AG04450 (cell line): ENCODE results near the gene KIF6. TPM values are rescaled to one million over a fixed set of nuclear protein-coding genes. Genes with fewer than 3 reads are reported as not detected.

Source experiments
- CTCF ChIA-PET: fragments of 300-600, 350-600 bp; formaldehyde crosslinking; extraction: SDS; loops from one replicate; lab custom pipeline; 2022; ENCODE audit warnings: antibody characterized with exemption, inconsistent platforms; lab: Charles Lee
- POLR2A ChIA-PET: fragments of 350-600 bp; formaldehyde crosslinking; extraction: SDS; loops from one replicate; lab custom pipeline; 2021; ENCODE audit warnings: antibody characterized with exemption, inconsistent platforms; lab: Yijun Ruan, JAX
- DNase-seq: peaks from one replicate; pipeline ENCODE4 v3.0.0-alpha.2; 2011; ENCODE audit warnings: low read depth, low spot score
- H3K27ac ChIP-seq: one replicate; pipeline ENCODE4 v1.5.1; 2012; ENCODE audit warnings: low read depth, low read length, control low read depth
- H3K27me3 ChIP-seq: one replicate; pipeline ENCODE4 v1.6.0; 2012; ENCODE audit warnings: low read length; ENCODE audit not compliant: control insufficient read depth, insufficient read depth
- H3K4me3 ChIP-seq: 2 replicates; pipeline ENCODE4 v1.5.1; 2011; ENCODE audit warnings: mild to moderate bottlenecking, low read depth, low read length, control low read depth
- H3K9me3 ChIP-seq: 2 replicates; pipeline ENCODE4 v1.5.1; 2012; ENCODE audit warnings: low read length; ENCODE audit not compliant: control insufficient read depth, insufficient read depth
- CTCF ChIP-seq: IDR thresholded peaks from 2 replicates; pipeline ENCODE4 v1.5.1; 2011; ENCODE audit warnings: low read depth, low read length, control low read depth, inconsistent platforms
- polyA plus RNA-seq: library from polyadenylated mRNA; depleted of rRNA; stranded (reverse); fragments of >200 nt; gene quantifications from 2 replicates; pipeline ENCODE4 v1.2.3, GENCODE V29; 2011

Gene KIF6
- polyA plus RNA-seq, 1 experiment, result 0.02 TPM

- CTCF ChIA-PET, result interaction anchor here (0.5 to 4.4 kb wide), 12 partner anchors 12 to 431 kb away, joined by 3 to 31 read pairs (median 8); no protein-coding TSS in a partner anchor
- POLR2A ChIA-PET, result no interaction called here
- H3K27me3 ChIP-seq, result no peaks in the 10 kb centered on the region
- H3K9me3 ChIP-seq, result no peaks in the 10 kb centered on the region
- TF ChIP-seq CTCF, result no peak
- H3K27ac ChIP-seq, result no peak overlapping the region
- H3K4me3 ChIP-seq, result no peak overlapping the region
- DNase-seq, result no peak
These were observed 421.6 kb downstream of the KIF6 start for GRCh38 chr6:39303425-39304153.

GRCh38 chr6:39302669-39303424 is 422.4 kb downstream of the KIF6 start:
- ChIA-PET POLR2A (no interaction called here), CTCF (interaction anchor here (0.5 to 4.4 kb wide), 11 partner anchors 11 to 430 kb away, joined by 3 to 31 read pairs (median 8); no protein-coding TSS in a partner anchor)
- TF ChIP-seq CTCF, result peak; percentile 81
- DNase-seq, result peak; percentile 2
- no peaks in the 10 kb centered on the region for H3K27me3 ChIP-seq
- H3K27ac ChIP-seq, result no peak overlapping the region
- no peaks in the 10 kb centered on the region for H3K9me3 ChIP-seq
- H3K4me3 ChIP-seq, result no peak overlapping the region

- ChIA-PET POLR2A (no interaction called here), CTCF (interaction anchor here (1.5 to 4.4 kb wide), 5 partner anchors 137 to 429 kb away, joined by 8 to 31 read pairs (median 18); no protein-coding TSS in a partner anchor)
- no peak for TF ChIP-seq CTCF
- no peak overlapping the region for H3K4me3 ChIP-seq
- H3K9me3 ChIP-seq, result no peaks in the 10 kb centered on the region
- DNase-seq, result no peak
- H3K27me3 ChIP-seq, result no peaks in the 10 kb centered on the region
- H3K27ac ChIP-seq, result no peak overlapping the region
These were observed 423.2 kb downstream of the KIF6 start for GRCh38 chr6:39302011-39302410.

GRCh38 chr6:39301606-39302005 is 423.6 kb downstream of the KIF6 start:
- DNase-seq, result no peak
- POLR2A ChIA-PET, result no interaction called here
- H3K27me3 ChIP-seq, result no peaks in the 10 kb centered on the region
- H3K9me3 ChIP-seq, result no peaks in the 10 kb centered on the region
- peak; percentile 7; the same call in 1 of the 2 replicates for TF ChIP-seq CTCF
- H3K27ac ChIP-seq, result no peak overlapping the region
- H3K4me3 ChIP-seq, result no peak overlapping the region
- CTCF ChIA-PET, result interaction anchor here (4.4 kb wide), 1 partner anchor 213 kb away, joined by 31 read pairs; no protein-coding TSS in a partner anchor
